ENCODE results near the gene GNAT2.

GRCh38 chr1:109630081-109630897 lies 10.9 kb upstream of the GNAT2 start:
- TF ChIP-seq CTCF (IDR thresholded peaks at IDR 0.05) (peak in 2 of 4 experiments; percentile 7 to 30), POLR2A (IDR thresholded peaks at IDR 0.05) (no peak), POLR2AphosphoS5 (IDR thresholded peaks at IDR 0.05) (no peak)

Data from prostate gland (tissue), 2 donors.